Measurements from ENCODE around the gene GTSF1L.
"Not testable (repeated sequence)": the region's sequence is repeated elsewhere in the genome, so short reads cannot be mapped to it uniquely, and the experiment has no call there.

Gene GTSF1L

GRCh38 chr20:43726811-43727338 lies at the start of gene GTSF1L:
GTSF1L (minus strand) TSS chr20:43727002; CDS start chr20:43726694, 308 bp downstream.
- no peak for DNase-seq

GRCh38 chr20:43774754-43775153 lies 48.0 kb upstream of the GTSF1L start:
- no peak for DNase-seq

- no peak for DNase-seq
These were observed 44.8 kb upstream of the GTSF1L start for GRCh38 chr20:43771503-43772190.

- DNase-seq, result no peak
These were observed 43.5 kb upstream of the GTSF1L start for GRCh38 chr20:43770342-43770741.

- no peak for DNase-seq
These were observed 41.1 kb upstream of the GTSF1L start for GRCh38 chr20:43767686-43768474.

GRCh38 chr20:43766917-43767316 lies 40.1 kb upstream of the GTSF1L start:
- no peak for DNase-seq

GRCh38 chr20:43766385-43766784 lies 39.6 kb upstream of the GTSF1L start:
- DNase-seq, result no peak

GRCh38 chr20:43765916-43766315 lies 39.1 kb upstream of the GTSF1L start:
- DNase-seq, result no peak

- no peak for DNase-seq
These were observed 36.1 kb upstream of the GTSF1L start for GRCh38 chr20:43762911-43763310.

- DNase-seq, result no peak
These were observed 34.9 kb upstream of the GTSF1L start for GRCh38 chr20:43761386-43762340.

GRCh38 chr20:43757888-43758287 lies 31.1 kb upstream of the GTSF1L start:
- not testable (repeated sequence) for DNase-seq

GRCh38 chr20:43755851-43756250 lies 29.0 kb upstream of the GTSF1L start:
- DNase-seq, result no peak

- no peak for DNase-seq
These were observed 28.6 kb upstream of the GTSF1L start for GRCh38 chr20:43755390-43755789.

- no peak for DNase-seq
These were observed 25.9 kb upstream of the GTSF1L start for GRCh38 chr20:43752561-43753301.

- DNase-seq, result no peak
These were observed 25.2 kb upstream of the GTSF1L start for GRCh38 chr20:43752051-43752360.

GRCh38 chr20:43751167-43752050 lies 24.6 kb upstream of the GTSF1L start:
- DNase-seq, result no peak

- DNase-seq, result no peak
These were observed 24.0 kb upstream of the GTSF1L start for GRCh38 chr20:43750774-43751166.

- peak; percentile 87 for DNase-seq
These were observed 23.0 kb upstream of the GTSF1L start for GRCh38 chr20:43749734-43750294.

GRCh38 chr20:43748274-43748673 lies 21.5 kb upstream of the GTSF1L start:
- DNase-seq, result no peak

- no peak for DNase-seq
These were observed 19.7 kb upstream of the GTSF1L start for GRCh38 chr20:43746344-43747137.

Data from CD4-positive, alpha-beta T cell treated with Interleukin-17A for 4 hours (primary cell).